ENCODE measurements around the gene HACD4.

The HACD4 gene

DNA sequence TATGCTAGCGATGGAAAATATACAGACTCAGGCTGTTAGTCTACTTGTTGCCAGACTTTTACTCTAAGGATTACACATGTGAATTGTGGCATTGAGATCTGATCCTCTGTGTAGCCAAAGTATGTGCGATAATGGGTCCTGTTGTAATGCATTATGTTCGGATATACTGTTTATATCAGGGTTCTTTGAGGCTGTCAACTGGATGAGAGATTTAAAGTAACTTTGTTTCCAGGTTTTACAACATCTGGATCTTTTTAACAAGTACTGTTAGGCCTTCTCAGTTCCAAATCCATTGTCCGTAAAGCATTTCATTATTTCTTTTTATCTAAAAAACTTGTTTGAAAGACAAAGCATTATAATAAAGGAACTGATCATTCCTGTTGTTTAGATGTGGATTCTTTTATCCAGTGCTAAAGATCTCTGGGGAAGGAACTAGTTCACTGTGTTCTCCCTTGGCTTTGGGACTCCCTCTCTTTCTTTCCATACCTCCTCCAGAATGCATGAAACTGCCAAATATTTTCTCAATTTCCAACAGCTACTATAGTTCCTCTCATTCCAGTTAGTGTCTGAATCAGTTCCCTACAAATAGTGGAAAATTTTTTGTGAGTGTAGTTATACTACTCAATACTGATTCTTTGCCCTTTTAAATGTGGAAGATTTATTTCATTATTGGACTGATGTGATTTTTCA lies 68.8 kb downstream of the HACD4 start:
- no peak for DNase-seq

DNA sequence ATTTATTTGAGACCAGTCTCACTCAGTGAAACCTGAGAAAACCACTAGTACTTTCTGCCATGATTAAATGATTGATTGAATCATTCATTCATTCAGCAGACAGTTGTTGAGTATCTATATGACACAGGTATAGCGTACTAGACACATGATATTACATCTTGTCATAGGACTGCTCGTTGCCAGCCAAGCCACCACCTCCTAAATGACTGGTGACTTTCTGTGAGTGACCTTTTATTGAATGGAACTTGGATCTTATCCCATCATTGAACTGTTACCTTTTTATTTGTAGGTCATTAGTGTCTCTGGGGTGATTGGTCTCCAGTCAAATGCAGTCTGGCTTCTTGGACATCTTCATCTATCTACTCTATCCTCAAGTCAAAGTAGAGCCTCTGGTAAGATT lies 80.7 kb downstream of the HACD4 start:
- no peak for DNase-seq

All from NCI-H2107 (cell line).